Measurements from ENCODE around the gene TXNDC16.

GRCh38 chr14:52589646-52590045, 37.3 kb upstream of the TXNDC16 start:
- TF ChIP-seq CTCF (IDR thresholded peaks at IDR 0.05; ENCODE audit: extremely low read depth in 1 of 2, insufficient read depth in 1 of 2, low read depth in 1 of 2, low read length in 2 of 2) (no peak), MAX (IDR thresholded peaks at IDR 0.05; ENCODE audit: insufficient read depth, insufficient read length) (no peak), EZH2 (IDR thresholded peaks at IDR 0.05; ENCODE audit: borderline replicate concordance, low read depth, low read length, severe bottlenecking) (no peak), POLR2A (IDR thresholded peaks at IDR 0.05; ENCODE audit: low read depth, low read length) (no peak), MYC (IDR thresholded peaks at IDR 0.05; ENCODE audit: low read depth, low read length) (no peak), POLR2AphosphoS5 (IDR thresholded peaks at IDR 0.05; ENCODE audit: insufficient read depth, low read depth, low read length) (no peak), FOS (IDR thresholded peaks at IDR 0.05; ENCODE audit: borderline replicate concordance, insufficient read depth, low read length) (no peak), JUN (IDR thresholded peaks at IDR 0.05; ENCODE audit: borderline replicate concordance, insufficient read depth, insufficient read length, low read depth) (no peak)
